ENCODE results near the gene PFDN1.

Gene PFDN1

GRCh38 chr5:140295414-140295813 is 7.5 kb downstream of the PFDN1 start:
- DNase-seq, result no peak

GRCh38 chr5:140294753-140295152 is 8.1 kb downstream of the PFDN1 start:
- DNase-seq, result no peak

- DNase-seq, result no peak
Measured at GRCh38 chr5:140293849-140294100, 9.1 kb downstream of the PFDN1 start.

GRCh38 chr5:140293091-140293848 is 9.6 kb downstream of the PFDN1 start:
- DNase-seq, result no peak

GRCh38 chr5:140292212-140293036 is 10.5 kb downstream of the PFDN1 start:
- no peak for DNase-seq

- DNase-seq, result no peak
Measured at GRCh38 chr5:140287801-140288521, 14.9 kb downstream of the PFDN1 start.

- DNase-seq, result no peak
Measured at GRCh38 chr5:140286424-140286823, 16.5 kb downstream of the PFDN1 start.

- no peak for DNase-seq
Measured at GRCh38 chr5:140284013-140284412, 18.9 kb downstream of the PFDN1 start.

- DNase-seq, result no peak
Measured at GRCh38 chr5:140282266-140282665, 20.6 kb downstream of the PFDN1 start.

- DNase-seq, result no peak
Measured at GRCh38 chr5:140275837-140276236, 27.1 kb downstream of the PFDN1 start.

- no peak for DNase-seq
Measured at GRCh38 chr5:140273401-140273877, 29.5 kb downstream of the PFDN1 start.

GRCh38 chr5:140270008-140270407 is 32.9 kb downstream of the PFDN1 start:
- DNase-seq, result no peak

GRCh38 chr5:140267559-140268018 is 35.3 kb downstream of the PFDN1 start:
- no peak for DNase-seq

GRCh38 chr5:140267201-140267540 is 35.7 kb downstream of the PFDN1 start:
- DNase-seq, result no peak

GRCh38 chr5:140266471-140267200 is 36.3 kb downstream of the PFDN1 start:
- DNase-seq, result no peak

- DNase-seq, result no peak
Measured at GRCh38 chr5:140265845-140266244, 37.1 kb downstream of the PFDN1 start.

- no peak for DNase-seq
Measured at GRCh38 chr5:140262839-140263238, 40.1 kb downstream of the PFDN1 start.

- DNase-seq, result no peak
Measured at GRCh38 chr5:140262221-140262620, 40.7 kb downstream of the PFDN1 start.

- no peak for DNase-seq
Measured at GRCh38 chr5:140261403-140262171, 41.3 kb downstream of the PFDN1 start.

- DNase-seq, result no peak
Measured at GRCh38 chr5:140260089-140260656, 42.7 kb downstream of the PFDN1 start.

- no peak for DNase-seq
Measured at GRCh38 chr5:140259500-140259899, 43.4 kb downstream of the PFDN1 start.

- DNase-seq, result no peak
Measured at GRCh38 chr5:140258873-140259272, 44.0 kb downstream of the PFDN1 start.

Measured in activated CD4-positive, CD25-positive, alpha-beta regulatory T cell treated with anti-CD3 and anti-CD28 coated beads, Interleukin-2, amount 50 U/mL, for 72 hours (primary cell).